ENCODE results near the gene EMC10. TPM values are rescaled to one million over a fixed set of nuclear protein-coding genes. Genes with fewer than 3 reads are reported as not detected.

The EMC10 gene
- total RNA-seq, 1 donor from 2014 or later = 144 TPM

- H3K4me3 Mint-ChIP-seq (ENCODE audit: unreplicated experiment) = no peak overlapping the region
- peaks cover 3% of the 10 kb centered on the region for H3K4me1 Mint-ChIP-seq (ENCODE audit: low read depth)
- no peak overlapping the region for H3K27ac Mint-ChIP-seq (ENCODE audit: unreplicated experiment)
- TF ChIP-seq CTCF (IDR thresholded peaks at IDR 0.05) = no peak
- peaks cover 7% of the 10 kb centered on the region for H3K27me3 Mint-ChIP-seq (ENCODE audit: low read depth)
- no peak for DNase-seq (ENCODE audit: low spot score)
- H3K36me3 Mint-ChIP-seq (ENCODE audit: low read depth) = peaks cover 2% of the 10 kb centered on the region
- no peaks in the 10 kb centered on the region for H3K9me3 Mint-ChIP-seq (ENCODE audit: low read depth)
Observed at GRCh38 chr19:50455992-50456391, 20.3 kb upstream of the EMC10 start.

- TF ChIP-seq CTCF (IDR thresholded peaks at IDR 0.05) = no peak
- peaks cover 9% of the 10 kb centered on the region for H3K27me3 Mint-ChIP-seq (ENCODE audit: low read depth)
Observed at GRCh38 chr19:50457300-50457699, 19.0 kb upstream of the EMC10 start.

GRCh38 chr19:50458396-50459066 lies 17.8 kb upstream of the EMC10 start:
- Mint-ChIP-seq H3K36me3 (ENCODE audit: low read depth) (peaks cover 2% of the 10 kb centered on the region), H3K4me3 (ENCODE audit: unreplicated experiment) (no peak overlapping the region), H3K27me3 (ENCODE audit: low read depth) (peaks cover 9% of the 10 kb centered on the region), H3K9me3 (ENCODE audit: low read depth) (no peaks in the 10 kb centered on the region), H3K27ac (ENCODE audit: unreplicated experiment) (no peak overlapping the region), H3K4me1 (ENCODE audit: low read depth) (peaks cover 8% of the 10 kb centered on the region)
- no peak for DNase-seq (ENCODE audit: low spot score)
- no peak for TF ChIP-seq CTCF (IDR thresholded peaks at IDR 0.05)

More at GRCh38 chr19:50457300-50457699, 19.0 kb upstream of the EMC10 start:
- Mint-ChIP-seq H3K36me3 (ENCODE audit: low read depth) (peaks cover 2% of the 10 kb centered on the region), H3K9me3 (ENCODE audit: low read depth) (no peaks in the 10 kb centered on the region), H3K4me1 (ENCODE audit: low read depth) (peaks cover 8% of the 10 kb centered on the region), H3K27ac (ENCODE audit: unreplicated experiment) (no peak overlapping the region), H3K4me3 (ENCODE audit: unreplicated experiment) (no peak overlapping the region)
- DNase-seq (ENCODE audit: low spot score) = no peak

- Mint-ChIP-seq H3K27ac (ENCODE audit: unreplicated experiment) (no peak overlapping the region), H3K4me3 (ENCODE audit: unreplicated experiment) (no peak overlapping the region), H3K36me3 (ENCODE audit: low read depth) (peaks cover 2% of the 10 kb centered on the region), H3K9me3 (ENCODE audit: low read depth) (no peaks in the 10 kb centered on the region), H3K4me1 (ENCODE audit: low read depth) (peaks cover 8% of the 10 kb centered on the region), H3K27me3 (ENCODE audit: low read depth) (peaks cover 9% of the 10 kb centered on the region)
- TF ChIP-seq CTCF (IDR thresholded peaks at IDR 0.05) = no peak
- no peak for DNase-seq (ENCODE audit: low spot score)
Observed at GRCh38 chr19:50459067-50459456, 17.2 kb upstream of the EMC10 start.

- Mint-ChIP-seq H3K27ac (ENCODE audit: unreplicated experiment) (no peak overlapping the region), H3K36me3 (ENCODE audit: low read depth) (peaks cover 2% of the 10 kb centered on the region), H3K9me3 (ENCODE audit: low read depth) (no peaks in the 10 kb centered on the region), H3K4me1 (ENCODE audit: low read depth) (peaks cover 8% of the 10 kb centered on the region), H3K27me3 (ENCODE audit: low read depth) (peaks cover 11% of the 10 kb centered on the region), H3K4me3 (ENCODE audit: unreplicated experiment) (no peak overlapping the region)
- no peak for DNase-seq (ENCODE audit: low spot score)
- no peak for TF ChIP-seq CTCF (IDR thresholded peaks at IDR 0.05)
Observed at GRCh38 chr19:50459638-50460037, 16.7 kb upstream of the EMC10 start.

Measured in chondrocyte (in vitro differentiated cells).